Stomach (tissue), 9 donors: ENCODE results near the gene LIPG. TPM values are rescaled to one million over a fixed set of nuclear protein-coding genes. Genes with fewer than 3 reads are reported as not detected.

Experiments used
- DNase-seq, 2 donors: peaks; one replicate each; pipeline versions ENCODE4 v3.0.0 to v3.0.0-alpha.2; 2013 to 2019
- H3K27ac ChIP-seq, 5 donors: fragments of 200-600 bp in 4 of 5; sonication (generic) in 4 of 5; one replicate each; pipeline ENCODE4 v1.5.1; 2013 to 2019; ENCODE audit warnings: mild to moderate bottlenecking in 1 of 5, moderate library complexity in 1 of 5
- H3K27me3 ChIP-seq, 3 donors: fragments of 200-600 bp; sonication (generic); one replicate each; pipeline ENCODE4 v1.5.1; 2017 to 2019; ENCODE audit warnings: mixed run types in 1 of 3
- H3K36me3 ChIP-seq, 4 donors: fragments of 200-600 bp; sonication (generic); 1 replicate in 3 of 4; 2 replicates in 1 of 4; pipeline ENCODE4 v1.5.1; 2016 to 2019
- H3K4me1 ChIP-seq, 4 donors: fragments of 200-600 bp; sonication (generic); one replicate each; pipeline ENCODE4 v1.5.1; 2016 to 2019
- H3K4me3 ChIP-seq, 4 donors: fragments of 200-600 bp; sonication (generic) in 3 of 4; one replicate each; pipeline ENCODE4 v1.5.1; 2016 to 2019; ENCODE audit warnings: mild to moderate bottlenecking in 1 of 4
- H3K9me3 ChIP-seq, 4 donors: fragments of 200-600 bp; sonication (generic); one replicate each; pipeline ENCODE4 v1.5.1; 2016 to 2019
- CTCF ChIP-seq, 7 experiments: fragments of 450-650 bp in 4 of 7; fragments of 200-600 bp in 3 of 7; sonication (generic) in 3 of 7; IDR thresholded peaks; one replicate each; pipeline ENCODE4 v1.5.1; 2016 to 2019; ENCODE audit warnings: antibody characterized with exemption in 7 of 7, control low read depth in 2 of 7, mild to moderate bottlenecking in 1 of 7
- EP300 ChIP-seq: sonication (generic); formaldehyde crosslinking; IDR thresholded peaks from one replicate; pipeline ENCODE4 v1.6.1; 2017; ENCODE audit warnings: antibody characterized with exemption
- POLR2A ChIP-seq, 4 donors: fragments of 450-650 bp; IDR thresholded peaks; one replicate each; pipeline ENCODE4 v1.6.1; 2016; ENCODE audit warnings: antibody characterized with exemption in 4 of 4, control low read depth in 2 of 4, mild to moderate bottlenecking in 1 of 4, moderate library complexity in 1 of 4
- POLR2AphosphoS5 ChIP-seq, 3 donors: sonication (generic); formaldehyde crosslinking; IDR thresholded peaks; one replicate each; pipeline ENCODE4 v1.6.1; 2016; ENCODE audit warnings: antibody characterized with exemption in 3 of 3
- WGBS, 5 donors: extraction: QIAGEN DNeasy Blood & Tissue Kit in 3 of 5; methylation state at CpG; one replicate each; pipeline versions ENCODE4 v1.1.5 to v1.1.7; 2013 to 2018; 5-methylcytosine and 5-hydroxymethylcytosine counted together
- intact Hi-C: fragments of 100-400 bp; cut with DNase I; formaldehyde crosslinking; loops from one replicate; pipeline ENCODE4 v1.15.1; 2023; ENCODE audit warnings: low total_unique reads
- polyA plus RNA-seq, 3 donors: library from polyadenylated mRNA; stranded (reverse); fragments of 200-250 nt; gene quantifications; one replicate each; pipeline ENCODE4 v1.2.3, GENCODE V29; 2013
- total RNA-seq, 5 donors: library from RNA; depleted of rRNA; stranded (reverse); fragments of >200 nt; gene quantifications; one replicate each; pipeline versions ENCODE4 v1.1.0 to v1.2.3, GENCODE V29; 2014 to 2016
- donor health status: healthy with polysubstance abuse.
- donor health status: Bipolar disorder and iron deficiency.
- donor health status: healthy.

LIPG gene
- total and polyA plus RNA-seq, 8 donors, result 0.76 to 6.2 (median 3.2) TPM

DNA sequence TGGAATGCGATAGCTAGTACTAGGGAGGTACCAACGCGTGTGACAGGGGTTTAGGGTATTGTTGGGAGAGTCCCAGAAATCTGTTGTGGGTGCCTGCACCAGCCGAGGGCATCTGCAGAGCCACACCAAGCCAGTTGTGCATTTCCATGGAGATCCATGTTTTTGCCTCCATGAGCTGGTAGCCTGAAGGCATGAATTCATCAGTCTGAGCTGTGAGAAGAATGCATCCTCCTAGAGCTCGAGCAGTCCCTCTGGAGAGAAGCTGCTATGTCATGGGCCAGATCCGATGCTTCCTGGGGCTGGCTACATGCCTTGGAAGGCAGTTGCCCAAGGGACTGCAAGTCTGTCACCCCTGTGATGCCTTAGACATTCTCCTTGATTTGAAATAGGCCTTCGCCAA, 57.9 kb downstream of the LIPG start:
- no peak for DNase-seq
- no peaks in the 10 kb centered on the region for H3K9me3 ChIP-seq
- TF ChIP-seq CTCF (IDR thresholded peaks at IDR 0.05) (no peak), EP300 (no peak), POLR2A (IDR thresholded peaks at IDR 0.05) (no peak), POLR2AphosphoS5 (IDR thresholded peaks at IDR 0.05) (no peak)
- H3K27ac ChIP-seq, result no peak overlapping the region
- 83 to 97% (median 93%) methylated on average over 6 to 7 of the region's 7 CpGs for WGBS, 5 donors
- H3K27me3 ChIP-seq, result peaks cover 0 to 13% (median 0%) of the 10 kb centered on the region in 3 donors
- peaks cover 0 to 17% (median 6%) of the 10 kb centered on the region in 4 donors for H3K4me1 ChIP-seq
- no peaks in the 10 kb centered on the region for H3K36me3 ChIP-seq
- H3K4me3 ChIP-seq, result no peak overlapping the region
- intact Hi-C loops, result no loop called here

GRCh38 chr18:49621301-49621700, 59.4 kb downstream of the LIPG start:
- WGBS, 5 donors, result 74 to 80% (median 77%) methylated on average over 3 of the region's 3 CpGs
- TF ChIP-seq POLR2AphosphoS5 (IDR thresholded peaks at IDR 0.05), result no peak
- TF ChIP-seq EP300, result no peak
- TF ChIP-seq CTCF (IDR thresholded peaks at IDR 0.05), result no peak
- no peak for TF ChIP-seq POLR2A (IDR thresholded peaks at IDR 0.05)

GRCh38 chr18:49621717-49622351, 60.0 kb downstream of the LIPG start:
- TF ChIP-seq CTCF (IDR thresholded peaks at IDR 0.05), result no peak
- TF ChIP-seq EP300, result no peak
- no peak for TF ChIP-seq POLR2A (IDR thresholded peaks at IDR 0.05)
- TF ChIP-seq POLR2AphosphoS5 (IDR thresholded peaks at IDR 0.05), result no peak
- no peak overlapping the region for H3K4me3 ChIP-seq
- peaks cover 0 to 13% (median 0%) of the 10 kb centered on the region in 3 donors for H3K27me3 ChIP-seq
- DNase-seq, result no peak
- no peak overlapping the region for H3K27ac ChIP-seq
- H3K9me3 ChIP-seq, result no peaks in the 10 kb centered on the region
- H3K36me3 ChIP-seq, result no peaks in the 10 kb centered on the region
- WGBS, 5 donors, result 67 to 75% (median 71%) methylated on average over 12 of the region's 12 CpGs
- intact Hi-C loops, result no loop called here
- peaks cover 0 to 17% (median 6%) of the 10 kb centered on the region in 4 donors for H3K4me1 ChIP-seq

More at GRCh38 chr18:49621301-49621700, 59.4 kb downstream of the LIPG start:
- no peak overlapping the region for H3K4me3 ChIP-seq
- no peaks in the 10 kb centered on the region for H3K36me3 ChIP-seq
- intact Hi-C loops, result no loop called here
- DNase-seq, result no peak
- no peak overlapping the region for H3K27ac ChIP-seq
- peaks cover 0 to 17% (median 6%) of the 10 kb centered on the region in 4 donors for H3K4me1 ChIP-seq
- peaks cover 0 to 13% (median 0%) of the 10 kb centered on the region in 3 donors for H3K27me3 ChIP-seq
- H3K9me3 ChIP-seq, result no peaks in the 10 kb centered on the region

GRCh38 chr18:49623571-49623970, 61.7 kb downstream of the LIPG start:
- WGBS, 5 donors, result 90 to 95% (median 90%) methylated on average over 6 of the region's 6 CpGs
- Histone ChIP-seq H3K9me3 (no peaks in the 10 kb centered on the region), H3K27ac (no peak overlapping the region), H3K27me3 (peaks cover 0 to 13% (median 0%) of the 10 kb centered on the region in 3 donors), H3K4me3 (no peak overlapping the region), H3K4me1 (peaks cover 0 to 13% (median 5%) of the 10 kb centered on the region in 4 donors), H3K36me3 (no peaks in the 10 kb centered on the region)
- no peak for TF ChIP-seq EP300
- no peak for TF ChIP-seq POLR2AphosphoS5 (IDR thresholded peaks at IDR 0.05)
- no peak for TF ChIP-seq CTCF (IDR thresholded peaks at IDR 0.05)
- TF ChIP-seq POLR2A (IDR thresholded peaks at IDR 0.05), result no peak
- intact Hi-C loops, result no loop called here
- DNase-seq, result no peak
